Measurements from ENCODE around the gene KCNJ16.

DNA sequence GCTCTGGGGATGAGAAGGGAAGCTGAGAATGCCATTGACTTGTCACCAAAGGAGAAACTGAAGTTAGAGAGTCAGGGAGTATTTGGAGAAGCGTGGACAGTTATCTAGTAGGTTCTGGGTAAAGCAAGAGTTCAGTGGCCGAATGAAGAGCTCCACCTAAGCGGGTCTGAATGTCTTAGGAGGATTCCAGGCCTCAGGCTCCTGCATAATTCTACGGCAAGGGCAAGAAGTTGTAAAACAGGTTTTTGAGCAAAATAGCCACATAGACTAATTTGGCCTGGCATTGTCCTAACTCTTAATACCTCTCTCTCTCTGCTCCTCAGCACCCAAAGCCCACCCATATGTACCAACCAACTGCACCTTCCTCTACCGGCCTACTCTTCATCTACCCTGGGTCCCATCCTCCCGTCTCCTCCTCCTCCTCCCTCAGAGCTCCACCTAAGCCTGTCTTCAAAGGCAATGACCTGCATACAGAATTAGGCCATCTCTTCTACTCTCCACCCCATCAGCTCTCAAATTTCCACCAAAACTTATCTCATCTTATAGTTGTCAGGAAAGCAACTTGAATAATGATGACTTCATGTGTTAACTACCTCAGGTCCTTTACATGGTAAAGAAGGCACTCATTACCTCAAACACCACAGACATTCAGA, 52.3 kb downstream of the KCNJ16 start:
- TF ChIP-seq, protein P1, sequence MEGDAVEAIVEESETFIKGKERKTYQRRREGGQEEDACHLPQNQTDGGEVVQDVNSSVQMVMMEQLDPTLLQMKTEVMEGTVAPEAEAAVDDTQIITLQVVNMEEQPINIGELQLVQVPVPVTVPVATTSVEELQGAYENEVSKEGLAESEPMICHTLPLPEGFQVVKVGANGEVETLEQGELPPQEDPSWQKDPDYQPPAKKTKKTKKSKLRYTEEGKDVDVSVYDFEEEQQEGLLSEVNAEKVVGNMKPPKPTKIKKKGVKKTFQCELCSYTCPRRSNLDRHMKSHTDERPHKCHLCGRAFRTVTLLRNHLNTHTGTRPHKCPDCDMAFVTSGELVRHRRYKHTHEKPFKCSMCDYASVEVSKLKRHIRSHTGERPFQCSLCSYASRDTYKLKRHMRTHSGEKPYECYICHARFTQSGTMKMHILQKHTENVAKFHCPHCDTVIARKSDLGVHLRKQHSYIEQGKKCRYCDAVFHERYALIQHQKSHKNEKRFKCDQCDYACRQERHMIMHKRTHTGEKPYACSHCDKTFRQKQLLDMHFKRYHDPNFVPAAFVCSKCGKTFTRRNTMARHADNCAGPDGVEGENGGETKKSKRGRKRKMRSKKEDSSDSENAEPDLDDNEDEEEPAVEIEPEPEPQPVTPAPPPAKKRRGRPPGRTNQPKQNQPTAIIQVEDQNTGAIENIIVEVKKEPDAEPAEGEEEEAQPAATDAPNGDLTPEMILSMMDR (IDR thresholded peaks at IDR 0.05): no peak
- no peak for TF ChIP-seq EP300 (IDR thresholded peaks at IDR 0.05)
